GM12864 (cell line): ENCODE data around the gene TMEM242.
A peak's percentile ranks its signal among the peaks of the same experiment; 100 is the strongest.

Source experiments
- DNase-seq: peaks from one replicate; pipeline ENCODE4 v3.0.0-alpha.2; 2011; ENCODE audit warnings: low read depth
- H3K4me3 ChIP-seq: 2 replicates; pipeline ENCODE4 v1.5.1; 2011; ENCODE audit warnings: mild to moderate bottlenecking, low read depth, low read length, control low read depth
- CTCF ChIP-seq: IDR thresholded peaks from 2 replicates; pipeline ENCODE4 v1.5.1; 2011; ENCODE audit warnings: low read depth, mild to moderate bottlenecking, moderate library complexity, low read length, control low read depth, inconsistent platforms; ENCODE audit errors: missing control alignments

Gene TMEM242

DNA sequence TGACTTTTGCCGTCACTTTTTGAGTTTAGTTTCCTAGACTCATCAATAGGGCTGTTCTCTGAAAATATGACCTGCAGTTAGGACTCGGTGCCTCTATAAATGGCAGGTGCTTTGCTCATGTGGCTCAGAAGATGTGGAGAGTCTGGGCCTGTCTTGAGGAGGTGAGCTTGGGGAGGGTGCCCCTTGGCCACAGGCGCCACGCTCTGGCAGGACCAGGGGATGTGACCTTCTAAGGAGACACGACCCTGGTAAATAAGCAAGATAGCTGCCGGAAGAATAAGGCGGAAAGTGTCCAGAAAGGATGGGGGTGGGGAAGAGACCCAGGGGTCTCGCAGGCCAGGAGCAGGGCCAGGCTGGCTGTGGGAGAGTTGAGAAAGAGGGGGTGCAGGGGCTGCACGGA, 46.6 kb downstream of the TMEM242 start:
- TF ChIP-seq CTCF, result no peak
- H3K4me3 ChIP-seq, result no peak overlapping the region
- no peak for DNase-seq

DNA sequence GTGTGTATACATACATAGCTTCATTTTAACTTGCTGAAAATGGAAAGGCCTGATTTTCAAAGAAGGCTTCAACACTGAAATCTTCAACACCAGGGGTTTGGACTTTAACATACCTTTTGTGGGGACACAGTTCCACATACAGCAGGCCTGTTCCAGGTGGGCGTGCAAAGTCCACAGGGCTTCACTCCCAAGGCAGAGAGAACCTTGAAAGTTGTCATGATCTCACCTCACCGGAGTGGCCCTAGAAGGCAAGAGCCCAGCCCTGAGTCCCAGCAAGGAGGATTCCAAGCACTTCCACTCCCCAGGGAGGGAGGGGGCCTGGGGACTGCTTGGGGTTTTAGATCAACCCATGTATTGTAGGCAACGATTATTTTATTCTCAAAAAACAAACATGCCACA, 47.2 kb downstream of the TMEM242 start:
- no peak for DNase-seq
- H3K4me3 ChIP-seq, result no peak overlapping the region
- no peak for TF ChIP-seq CTCF

DNA sequence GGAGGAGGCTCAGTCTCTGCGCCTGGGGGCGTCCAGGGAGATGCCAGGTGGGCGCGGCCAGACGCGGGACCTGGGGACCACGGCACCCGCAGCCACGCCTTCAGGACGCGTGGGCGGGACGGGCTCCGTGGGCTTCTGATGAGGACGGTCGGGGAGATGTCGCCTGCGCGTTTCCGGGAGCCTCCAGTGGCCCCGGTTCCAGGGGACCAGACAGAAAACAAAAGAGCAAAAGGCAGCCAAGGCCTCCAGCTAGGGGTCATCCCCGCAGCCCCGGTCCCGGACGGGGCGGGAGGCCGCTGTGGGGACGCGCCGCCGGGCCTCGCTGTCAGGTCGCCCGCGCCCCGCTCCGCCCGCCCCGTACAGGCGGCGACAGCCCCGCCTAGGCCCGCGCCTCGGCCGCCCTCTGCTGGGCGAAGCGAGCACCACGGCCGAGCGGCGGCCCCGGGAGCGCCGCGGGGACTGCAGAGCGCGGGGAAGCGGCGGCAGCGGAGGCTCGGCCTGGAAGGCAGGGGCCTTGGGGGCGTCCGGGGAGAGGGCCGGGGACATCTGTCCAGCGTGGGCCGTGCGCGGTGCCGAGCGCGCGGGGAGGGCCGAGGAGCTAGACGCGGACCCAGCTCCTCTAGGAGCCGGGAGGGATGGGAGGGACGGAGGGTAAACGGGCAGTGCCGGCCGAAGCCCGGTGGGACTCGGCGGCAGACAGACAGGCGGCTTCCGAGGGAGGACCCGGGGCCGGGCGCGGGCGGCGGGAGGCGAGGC, 48.7 kb downstream of the TMEM242 start:
- DNase-seq, result no peak
- peak; percentile 66 for TF ChIP-seq CTCF
- H3K4me3 ChIP-seq, result peak overlapping the region; percentile 75

- DNase-seq, result no peak
- TF ChIP-seq CTCF, result no peak
- peak overlapping the region; percentile 75 for H3K4me3 ChIP-seq
Observed at GRCh38 chr6:157273756-157274470, 49.4 kb downstream of the TMEM242 start.

GRCh38 chr6:157272866-157273755, 50.2 kb downstream of the TMEM242 start:
- DNase-seq, result no peak
- H3K4me3 ChIP-seq, result no peak overlapping the region
- TF ChIP-seq CTCF, result no peak

- no peak for TF ChIP-seq CTCF
- no peak for DNase-seq
- no peak overlapping the region for H3K4me3 ChIP-seq
Observed at GRCh38 chr6:157272372-157272771, 50.9 kb downstream of the TMEM242 start.
